Neutrophil (primary cell): ENCODE measurements around the gene POU1F1.
"Not testable (repeated sequence)": the region's sequence is repeated elsewhere in the genome, so short reads cannot be mapped to it uniquely, and the experiment has no call there.

Experiments used
- H3K27ac ChIP-seq: fragments of 200-600 bp; sonication (generic); 2 replicates; pipeline ENCODE4 v1.5.1; 2016; ENCODE audit warnings: mild to moderate bottlenecking, moderate library complexity
- H3K27me3 ChIP-seq: fragments of 200-600 bp; sonication (generic); 2 replicates; pipeline ENCODE4 v1.6.0; 2016; ENCODE audit warnings: mild to moderate bottlenecking
- H3K36me3 ChIP-seq: fragments of 200-600 bp; sonication (generic); 2 replicates; pipeline ENCODE4 v1.5.1; 2017
- H3K4me1 ChIP-seq, 2 experiments: fragments of 200-600 bp in 1 of 2; sonication (generic) in 1 of 2; 1 replicate in 1 of 2; 2 replicates in 1 of 2; pipeline versions ENCODE4 v1.5.1 to v1.6.1; 2013 to 2016; ENCODE audit warnings: low read depth in 1 of 2, low read length in 1 of 2, mild to moderate bottlenecking in 1 of 2, moderate library complexity in 1 of 2; ENCODE audit not compliant: control insufficient read depth in 1 of 2, insufficient read depth in 1 of 2
- H3K4me3 ChIP-seq, 2 experiments: fragments of 200-600 bp in 1 of 2; sonication (generic) in 1 of 2; 1 replicate in 1 of 2; 2 replicates in 1 of 2; pipeline ENCODE4 v1.5.1; 2013 to 2016; ENCODE audit warnings: low read depth in 1 of 2, low read length in 1 of 2, mild to moderate bottlenecking in 1 of 2, moderate library complexity in 1 of 2
- H3K9me3 ChIP-seq: fragments of 200-600 bp; sonication (generic); 2 replicates; pipeline ENCODE4 v1.5.1; 2016
- TF ChIP-seq, protein P1 (sequence below): fragments of 200-600 bp; sonication (generic); IDR thresholded peaks from 2 replicates; pipeline ENCODE4 v1.5.1; 2016; ENCODE audit warnings: antibody characterized with exemption

POU1F1 gene

DNA sequence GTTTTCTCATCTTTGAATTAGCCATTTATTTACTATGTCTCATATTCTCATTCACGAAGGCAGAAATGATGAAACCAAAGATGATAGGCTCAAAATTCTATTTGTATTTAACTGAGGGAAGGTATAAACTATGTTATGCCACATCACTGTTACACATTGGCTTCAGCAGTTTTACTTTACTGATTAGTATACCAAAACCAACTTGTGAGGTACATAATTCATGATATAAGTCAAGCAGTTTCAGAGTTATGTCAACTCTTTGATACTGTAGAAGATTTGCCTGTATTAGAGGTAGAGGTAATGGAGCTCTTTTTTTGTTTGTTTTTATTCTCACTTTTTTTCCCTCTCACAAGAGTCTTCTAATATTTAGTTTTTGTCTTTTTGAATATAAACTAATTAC is 26.4 kb downstream of the POU1F1 start:
- H3K36me3 ChIP-seq, result peaks cover 63% of the 10 kb centered on the region
- TF ChIP-seq, protein P1, sequence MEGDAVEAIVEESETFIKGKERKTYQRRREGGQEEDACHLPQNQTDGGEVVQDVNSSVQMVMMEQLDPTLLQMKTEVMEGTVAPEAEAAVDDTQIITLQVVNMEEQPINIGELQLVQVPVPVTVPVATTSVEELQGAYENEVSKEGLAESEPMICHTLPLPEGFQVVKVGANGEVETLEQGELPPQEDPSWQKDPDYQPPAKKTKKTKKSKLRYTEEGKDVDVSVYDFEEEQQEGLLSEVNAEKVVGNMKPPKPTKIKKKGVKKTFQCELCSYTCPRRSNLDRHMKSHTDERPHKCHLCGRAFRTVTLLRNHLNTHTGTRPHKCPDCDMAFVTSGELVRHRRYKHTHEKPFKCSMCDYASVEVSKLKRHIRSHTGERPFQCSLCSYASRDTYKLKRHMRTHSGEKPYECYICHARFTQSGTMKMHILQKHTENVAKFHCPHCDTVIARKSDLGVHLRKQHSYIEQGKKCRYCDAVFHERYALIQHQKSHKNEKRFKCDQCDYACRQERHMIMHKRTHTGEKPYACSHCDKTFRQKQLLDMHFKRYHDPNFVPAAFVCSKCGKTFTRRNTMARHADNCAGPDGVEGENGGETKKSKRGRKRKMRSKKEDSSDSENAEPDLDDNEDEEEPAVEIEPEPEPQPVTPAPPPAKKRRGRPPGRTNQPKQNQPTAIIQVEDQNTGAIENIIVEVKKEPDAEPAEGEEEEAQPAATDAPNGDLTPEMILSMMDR, result no peak

DNA sequence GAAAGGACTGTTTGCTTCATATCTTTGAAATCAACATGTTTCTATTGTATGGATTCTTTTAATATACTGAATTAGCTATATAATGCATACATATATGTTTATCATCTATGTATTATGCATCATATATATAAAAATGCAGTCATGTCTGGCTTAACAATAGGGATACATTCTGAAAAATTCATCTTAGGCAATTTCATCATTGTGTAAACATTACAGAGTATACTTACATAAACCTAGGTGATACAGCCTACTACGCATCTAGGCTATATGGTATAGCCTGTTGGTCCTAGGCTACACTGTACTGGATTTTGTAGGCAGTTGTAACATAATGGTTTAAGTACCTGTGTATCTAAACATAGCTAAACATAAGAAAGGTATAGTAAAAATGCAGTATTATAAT is 27.6 kb downstream of the POU1F1 start:
- no peak overlapping the region for H3K4me3 ChIP-seq
- peaks cover 52% of the 10 kb centered on the region for H3K36me3 ChIP-seq
- no peaks in the 10 kb centered on the region for H3K9me3 ChIP-seq
- no peaks in the 10 kb centered on the region for H3K27me3 ChIP-seq
- H3K27ac ChIP-seq, result no peak overlapping the region
- TF ChIP-seq, protein P1, result no peak
- peaks cover 0 to 7% of the 10 kb centered on the region in 2 experiments for H3K4me1 ChIP-seq

More for the DNA sequence above, 26.4 kb downstream of the POU1F1 start:
- H3K4me1 ChIP-seq, result peaks cover 0 to 7% of the 10 kb centered on the region in 2 experiments
- H3K27ac ChIP-seq, result no peak overlapping the region
- no peak overlapping the region for H3K4me3 ChIP-seq
- no peaks in the 10 kb centered on the region for H3K27me3 ChIP-seq
- H3K9me3 ChIP-seq, result no peaks in the 10 kb centered on the region

DNA sequence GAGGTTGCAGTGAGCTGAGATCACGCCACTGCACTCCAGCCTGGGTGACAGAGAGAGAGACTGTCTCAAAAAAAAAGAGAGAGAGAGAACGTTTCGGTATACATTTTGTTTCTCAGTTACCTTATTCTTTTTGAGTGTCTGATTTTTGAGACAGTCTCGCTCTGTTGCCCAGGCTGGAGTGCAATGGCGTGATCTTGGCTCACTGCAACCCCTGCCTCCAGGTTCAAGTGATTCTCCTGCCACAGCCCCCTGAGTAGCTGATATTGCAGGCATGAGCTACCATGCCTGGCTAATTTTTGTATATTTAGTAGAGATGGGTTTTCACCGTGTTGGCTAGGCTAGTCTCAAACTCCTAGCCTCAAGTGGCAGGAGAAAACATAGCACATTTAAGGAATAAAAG is 28.2 kb downstream of the POU1F1 start:
- H3K36me3 ChIP-seq, result peaks cover 46% of the 10 kb centered on the region
- not testable (repeated sequence) for H3K27ac ChIP-seq, H3K9me3 ChIP-seq, H3K27me3 ChIP-seq, H3K4me3 ChIP-seq, H3K4me1 ChIP-seq

DNA sequence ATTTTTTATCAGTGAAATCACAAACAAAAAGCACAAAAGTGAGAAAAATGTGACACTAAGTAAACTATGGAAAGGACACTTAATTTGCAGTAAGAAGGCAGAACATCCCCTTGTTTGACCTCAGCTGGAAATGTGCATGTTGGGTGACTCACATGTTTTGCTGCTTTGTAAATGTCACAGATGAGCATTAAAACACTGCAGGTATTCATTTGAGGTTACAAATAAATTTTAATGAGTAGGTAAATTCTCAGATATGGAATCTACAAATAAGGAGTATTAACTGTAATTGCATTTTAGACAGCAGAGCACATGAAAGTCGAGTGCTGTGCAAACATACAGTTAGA is 29.0 kb downstream of the POU1F1 start:
- Histone ChIP-seq H3K27ac (no peak overlapping the region), H3K9me3 (no peaks in the 10 kb centered on the region), H3K36me3 (peaks cover 44% of the 10 kb centered on the region)

DNA sequence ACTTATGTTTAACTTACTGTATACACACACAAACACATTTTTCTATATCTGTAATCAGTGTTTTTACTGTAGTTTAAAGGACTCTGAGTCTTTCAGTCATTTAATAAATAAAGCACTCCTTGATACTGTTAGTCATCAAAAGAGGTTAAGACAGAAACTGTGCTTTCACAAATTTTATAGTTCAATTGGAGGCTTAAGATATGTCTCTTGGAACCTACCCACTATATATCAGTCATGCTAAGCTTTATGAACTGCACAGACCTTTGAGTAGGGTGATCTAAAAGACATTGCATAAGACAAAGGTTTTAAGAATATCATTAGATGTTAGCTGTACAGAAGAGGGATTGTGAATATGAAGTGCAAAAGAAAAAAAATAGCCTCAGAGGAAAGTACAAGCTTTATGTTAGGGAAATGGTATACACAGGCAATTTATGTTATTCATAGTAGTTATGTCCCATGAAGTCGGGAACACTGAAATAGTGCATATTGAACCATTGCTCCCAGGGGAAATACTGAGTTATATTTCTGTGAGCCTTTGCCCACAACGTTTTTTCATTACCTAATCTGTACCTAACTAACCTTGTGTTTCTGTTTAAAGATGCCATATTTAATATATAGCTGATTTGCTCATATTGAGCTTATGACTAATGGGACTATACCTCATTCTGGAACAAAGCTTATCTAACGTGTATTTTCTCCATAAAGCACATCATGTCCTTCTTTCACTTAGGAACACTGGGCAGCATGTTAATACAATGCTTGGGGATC is 29.5 kb downstream of the POU1F1 start:
- TF ChIP-seq, protein P1, result no peak
- H3K36me3 ChIP-seq, result peaks cover 44% of the 10 kb centered on the region
- peaks cover 0 to 7% of the 10 kb centered on the region in 2 experiments for H3K4me1 ChIP-seq
- no peak overlapping the region for H3K27ac ChIP-seq
- no peak overlapping the region for H3K4me3 ChIP-seq
- H3K27me3 ChIP-seq, result no peaks in the 10 kb centered on the region
- no peaks in the 10 kb centered on the region for H3K9me3 ChIP-seq

More for the DNA sequence above, 29.0 kb downstream of the POU1F1 start:
- peaks cover 0 to 7% of the 10 kb centered on the region in 2 experiments for H3K4me1 ChIP-seq
- H3K27me3 ChIP-seq, result no peaks in the 10 kb centered on the region
- H3K4me3 ChIP-seq, result no peak overlapping the region
- TF ChIP-seq, protein P1, result no peak

DNA sequence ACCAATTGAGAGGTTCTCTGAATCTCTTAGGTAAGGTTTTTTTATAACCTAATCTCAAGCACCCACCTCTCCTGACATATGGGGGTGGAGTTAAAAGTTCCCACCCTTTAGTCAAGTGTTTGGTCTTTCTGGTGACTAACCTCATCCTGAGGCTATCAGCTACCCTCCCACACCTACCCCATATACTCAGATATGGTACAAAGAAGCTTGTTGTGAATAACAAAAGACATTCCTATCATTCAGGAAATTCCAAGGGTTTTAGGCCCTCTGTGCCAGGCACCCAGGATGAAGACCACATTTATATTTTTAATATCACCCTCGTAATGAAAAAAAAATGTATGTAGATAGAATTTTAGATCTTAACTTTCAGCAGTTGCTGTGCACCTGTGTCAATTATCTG is 40.3 kb downstream of the POU1F1 start:
- TF ChIP-seq, protein P1, result no peak
- H3K4me3 ChIP-seq, result no peak overlapping the region
- H3K36me3 ChIP-seq, result peaks cover 8% of the 10 kb centered on the region
- no peaks in the 10 kb centered on the region for H3K9me3 ChIP-seq
- no peaks in the 10 kb centered on the region for H3K27me3 ChIP-seq
- H3K4me1 ChIP-seq, result peaks cover 3 to 9% of the 10 kb centered on the region in 2 experiments
- no peak overlapping the region for H3K27ac ChIP-seq
